ENCODE data around the gene BEX2.
"Not testable (repeated sequence)": the region's sequence is repeated elsewhere in the genome, so short reads cannot be mapped to it uniquely, and the experiment has no call there.

The BEX2 gene

DNA sequence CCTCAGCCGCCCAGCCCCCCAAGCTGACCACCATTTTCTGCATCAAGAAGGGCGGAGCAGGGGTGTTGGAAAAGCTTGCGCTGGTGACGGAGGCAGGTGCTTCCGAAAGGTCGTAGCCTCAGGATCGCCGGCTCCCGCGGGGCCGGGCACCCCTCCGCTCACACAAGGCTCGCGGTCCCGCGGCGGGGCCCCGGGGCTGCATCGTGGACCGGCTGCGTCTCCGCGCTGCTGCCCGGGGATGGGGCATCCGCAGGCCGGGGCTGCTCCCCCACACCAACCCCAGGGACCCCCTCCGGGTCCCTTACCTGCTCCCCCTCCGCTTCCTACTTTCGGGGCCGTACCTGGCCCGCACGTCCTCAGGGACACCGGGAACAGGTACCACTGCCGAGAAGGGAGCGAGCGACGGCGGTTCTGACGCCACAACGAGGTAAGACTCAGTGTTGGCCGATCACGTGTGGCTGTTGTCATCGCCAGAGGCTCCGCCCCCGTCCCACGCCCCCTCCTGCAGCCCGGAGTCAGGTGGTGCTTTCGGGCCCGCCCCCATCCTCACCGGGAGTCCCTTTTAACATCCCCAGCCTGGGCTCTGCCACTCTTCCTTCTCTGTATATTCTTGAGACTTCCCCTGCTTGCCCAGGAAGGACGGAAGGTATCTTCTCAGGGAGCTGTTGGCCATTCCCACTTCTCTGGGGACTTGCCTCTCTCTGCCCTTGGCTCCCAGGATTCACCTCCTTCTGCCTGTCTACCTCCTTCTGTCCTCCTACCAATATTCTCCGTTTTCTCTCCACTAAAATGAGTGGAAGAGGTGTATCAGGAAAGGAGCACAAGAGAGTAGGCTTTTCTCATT is at the start of gene BEX2:
Gene BEX2, minus strand, starts transcription at position 436 of the 844 bp plus-strand sequence. CDS start 1,014 bp downstream, outside the sequence.
- no peak for DNase-seq (ENCODE audit: low read depth)

DNA sequence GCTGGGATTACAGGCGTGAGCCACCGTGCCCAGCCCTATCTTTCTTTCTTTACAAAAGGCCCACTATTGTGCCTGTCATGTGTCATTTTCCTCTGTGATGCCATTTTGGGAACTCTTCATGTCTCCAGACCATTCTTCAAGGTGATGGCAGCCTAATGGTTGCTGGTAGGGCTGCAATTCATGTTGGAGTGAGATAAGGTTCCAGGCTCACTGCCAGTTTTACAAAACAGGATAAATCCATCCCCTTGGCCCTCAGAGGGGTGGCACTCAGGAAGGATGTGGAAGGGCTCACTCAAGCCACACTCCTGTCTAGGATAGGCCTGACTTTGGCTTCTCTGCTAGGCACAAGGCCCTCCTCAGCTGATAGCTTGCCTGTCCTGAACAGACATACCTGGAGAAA is 49.3 kb upstream of the BEX2 start:
- DNase-seq (ENCODE audit: low read depth): no peak

DNA sequence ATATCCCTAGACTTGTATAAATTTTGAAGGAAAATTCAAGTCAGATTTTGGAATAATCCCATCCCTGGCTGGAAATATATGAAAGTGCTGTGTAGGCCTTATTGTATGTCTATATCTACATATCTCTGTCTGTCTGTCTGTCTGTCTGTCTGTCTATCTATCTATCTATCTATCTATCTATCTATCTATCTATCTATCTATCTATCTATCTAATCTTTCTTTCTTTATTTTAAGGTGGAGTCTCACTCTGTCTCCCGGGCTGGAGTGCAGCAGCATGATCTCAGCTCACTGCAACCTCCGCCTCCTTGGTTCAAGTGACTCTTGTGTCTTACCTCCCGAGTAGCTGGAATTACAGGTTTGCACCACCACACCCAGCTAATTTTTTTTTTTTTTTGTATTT is 48.8 kb upstream of the BEX2 start:
- not testable (repeated sequence) for DNase-seq (ENCODE audit: low read depth)

DNA sequence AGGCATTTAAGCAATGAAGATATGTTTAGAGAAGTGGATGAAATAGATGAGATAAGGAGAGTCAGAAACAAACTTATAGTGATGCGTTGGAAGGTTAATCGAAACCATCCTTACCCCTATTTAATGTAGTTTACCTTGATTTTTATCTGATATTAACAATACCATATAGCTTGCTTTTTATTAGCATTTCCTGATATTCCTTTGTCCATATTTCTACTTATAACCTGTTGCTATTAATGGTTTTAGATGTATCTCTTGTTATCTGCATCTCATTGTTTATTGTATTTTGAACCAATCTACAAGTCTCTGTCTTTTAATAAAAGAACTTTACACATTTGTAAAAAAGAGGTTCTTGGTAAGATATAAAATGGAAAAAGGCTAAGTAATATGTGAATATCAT is 47.1 kb upstream of the BEX2 start:
- no peak for DNase-seq (ENCODE audit: low read depth)

DNA sequence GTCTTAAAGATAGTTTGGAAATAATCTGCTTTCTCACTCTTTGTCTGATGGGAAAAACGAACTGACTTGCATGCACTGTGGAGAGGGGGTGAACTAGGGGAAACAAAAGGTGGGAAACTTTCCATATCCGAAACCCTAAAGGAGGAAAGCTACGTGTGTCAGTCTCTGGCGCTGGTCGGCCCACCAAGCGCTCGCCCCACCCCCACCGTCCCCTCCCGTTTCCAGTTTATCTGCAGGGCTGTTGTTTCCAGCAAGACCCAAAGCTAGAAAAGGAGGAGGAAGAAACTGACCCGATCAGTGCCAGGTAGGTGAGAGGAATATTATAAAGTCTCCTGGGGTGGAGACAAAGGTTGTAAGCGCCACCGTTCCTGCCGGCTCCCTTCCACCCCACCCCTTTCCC is 46.1 kb upstream of the BEX2 start:
- DNase-seq (ENCODE audit: low read depth): no peak

GRCh38 chrX:103356130-103356798 is 45.5 kb upstream of the BEX2 start, which contains the start of gene TCEAL9:
TCEAL9 (plus strand) TSS chrX:103356506; CDS start chrX:103357685, 1,179 bp downstream.
- DNase-seq (ENCODE audit: low read depth): no peak

- no peak for DNase-seq (ENCODE audit: low read depth)
Measured at GRCh38 chrX:103347682-103348397, 37.0 kb upstream of the BEX2 start.

GRCh38 chrX:103344606-103345005 is 33.8 kb upstream of the BEX2 start:
- DNase-seq (ENCODE audit: low read depth): no peak

GRCh38 chrX:103343105-103343504 is 32.3 kb upstream of the BEX2 start:
- DNase-seq (ENCODE audit: low read depth): no peak

GRCh38 chrX:103338663-103339062 is 27.9 kb upstream of the BEX2 start:
- no peak for DNase-seq (ENCODE audit: low read depth)

GRCh38 chrX:103330681-103331288 is 20.0 kb upstream of the BEX2 start:
- DNase-seq (ENCODE audit: low read depth): no peak

- DNase-seq (ENCODE audit: low read depth): no peak
Measured at GRCh38 chrX:103329991-103330390, 19.2 kb upstream of the BEX2 start, which contains the start of gene TCEAL7. TCEAL7 (plus strand) TSS chrX:103330239; CDS start chrX:103331404, 1,165 bp downstream.

DNA sequence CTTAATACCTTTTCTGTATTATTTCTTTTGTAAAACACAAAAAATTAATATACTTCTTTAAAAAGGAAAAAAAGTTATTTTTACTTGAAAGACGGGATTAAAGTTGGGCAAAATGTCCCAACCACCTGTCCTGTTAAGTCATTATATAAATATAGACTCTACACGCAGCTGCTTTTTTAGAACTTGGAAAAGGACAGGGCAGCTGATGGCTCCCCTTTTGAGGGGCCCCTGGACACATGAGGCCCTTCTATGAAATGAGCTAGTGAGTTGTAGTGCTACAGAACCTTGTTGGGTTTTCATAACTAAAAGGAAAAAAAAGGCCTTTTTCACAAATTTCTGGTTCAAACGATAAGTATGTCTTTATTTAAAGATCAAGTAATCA is 600 bp upstream of the BEX2 start:
- no peak for DNase-seq (ENCODE audit: low read depth)

DNA sequence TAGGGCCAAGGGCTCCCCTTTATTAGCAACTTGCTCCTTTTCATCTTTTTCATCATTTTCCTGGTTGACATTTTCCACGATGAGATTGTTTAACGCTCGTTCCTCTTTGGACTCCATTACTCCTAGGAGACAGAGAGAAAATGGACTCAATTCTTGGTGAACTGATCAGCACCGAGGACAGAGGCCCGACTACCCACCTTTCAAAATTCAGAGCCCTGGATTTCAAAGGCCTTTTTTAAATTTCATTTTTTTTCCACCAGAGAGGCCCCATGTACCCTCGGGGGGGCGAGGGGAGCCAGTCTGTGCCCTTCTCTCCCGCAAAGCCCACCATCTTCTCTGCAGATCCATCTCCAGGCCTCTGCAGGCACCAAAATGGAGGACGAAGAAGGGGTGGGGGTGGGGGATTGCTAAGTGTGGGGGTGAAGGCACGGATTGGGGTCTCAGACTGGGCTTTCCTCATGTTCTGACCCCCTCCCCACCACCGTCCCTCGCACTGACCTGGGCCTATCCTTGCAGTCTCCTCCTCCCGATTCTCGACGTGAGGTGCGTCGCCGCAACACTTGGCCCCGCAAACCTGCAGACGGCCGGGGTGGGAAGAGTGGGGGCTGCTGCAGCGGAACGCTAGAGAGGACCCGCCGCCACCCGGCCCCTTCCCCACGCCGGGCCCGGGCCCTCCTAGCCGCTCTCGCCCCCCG is 783 bp downstream of the BEX2 start:
- DNase-seq (ENCODE audit: low read depth): no peak

DNA sequence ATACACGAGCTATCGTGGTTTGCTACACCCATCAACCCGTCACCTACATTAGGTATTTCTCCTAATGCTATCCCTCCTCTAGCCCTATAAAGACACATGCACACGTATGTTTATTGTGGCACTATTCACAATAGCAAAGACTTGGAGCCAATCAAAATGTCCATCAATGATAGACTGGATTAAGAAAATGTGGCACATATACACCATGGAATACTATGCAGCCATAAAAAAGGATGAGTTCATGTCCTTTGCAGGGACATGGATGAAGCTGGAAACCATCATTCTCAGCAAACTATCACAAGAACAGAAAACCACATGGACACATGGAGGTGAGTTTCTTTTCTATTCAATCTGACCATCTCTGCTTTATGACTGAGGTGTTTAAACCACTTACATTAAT is 5.1 kb downstream of the BEX2 start:
- not testable (repeated sequence) for DNase-seq (ENCODE audit: low read depth)

- DNase-seq (ENCODE audit: low read depth): no peak
Measured at GRCh38 chrX:103304705-103305104, 6.1 kb downstream of the BEX2 start.

DNA sequence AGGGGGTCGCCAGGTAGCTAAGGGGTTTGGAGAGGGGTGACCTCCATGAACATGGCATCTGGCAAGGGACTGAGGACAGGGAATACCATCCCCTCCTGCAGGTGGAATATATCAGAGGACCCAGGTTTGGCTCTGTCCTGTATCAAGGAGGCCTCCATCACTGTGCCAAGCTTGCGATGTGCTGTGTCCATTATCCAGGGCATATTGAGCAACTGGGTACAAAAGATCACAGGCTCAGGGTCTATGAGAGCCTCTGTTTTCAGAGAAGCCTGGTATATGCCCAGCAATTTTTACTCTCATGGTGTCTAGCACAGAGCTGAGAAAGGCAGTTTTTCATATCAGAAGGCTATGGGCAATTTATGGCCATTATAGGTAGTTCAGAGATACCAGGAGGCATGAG is 17.7 kb downstream of the BEX2 start:
- no peak for DNase-seq (ENCODE audit: low read depth)

- no peak for DNase-seq (ENCODE audit: low read depth)
Measured at GRCh38 chrX:103279624-103280023, 31.2 kb downstream of the BEX2 start.

DNA sequence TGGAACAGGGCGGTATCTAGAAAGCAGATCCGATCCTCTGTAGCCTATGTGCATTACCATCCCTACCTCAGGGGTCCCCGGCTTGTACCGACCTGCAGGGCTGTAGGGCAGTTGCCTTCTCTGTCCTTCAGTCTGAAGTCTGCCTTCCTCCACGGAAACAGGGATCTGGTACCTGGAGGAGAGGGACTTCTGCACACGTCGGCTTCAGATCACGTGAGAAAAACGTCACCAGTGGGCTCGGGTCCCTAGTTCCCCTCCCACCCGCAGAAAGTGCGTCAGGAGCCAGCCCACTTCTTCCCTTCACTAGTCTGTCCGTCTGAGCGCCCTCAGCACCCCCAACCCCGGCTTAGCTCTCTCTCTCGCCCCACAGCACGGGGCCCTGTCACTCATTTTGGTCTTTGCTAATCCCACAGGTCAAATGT is 34.2 kb downstream of the BEX2 start, which contains the start of gene TCEAL5:
Gene TCEAL5, minus strand, starts transcription at position 170 of the 422 bp plus-strand sequence. CDS start 2,187 bp downstream, outside the sequence.
- DNase-seq (ENCODE audit: low read depth): no peak

DNA sequence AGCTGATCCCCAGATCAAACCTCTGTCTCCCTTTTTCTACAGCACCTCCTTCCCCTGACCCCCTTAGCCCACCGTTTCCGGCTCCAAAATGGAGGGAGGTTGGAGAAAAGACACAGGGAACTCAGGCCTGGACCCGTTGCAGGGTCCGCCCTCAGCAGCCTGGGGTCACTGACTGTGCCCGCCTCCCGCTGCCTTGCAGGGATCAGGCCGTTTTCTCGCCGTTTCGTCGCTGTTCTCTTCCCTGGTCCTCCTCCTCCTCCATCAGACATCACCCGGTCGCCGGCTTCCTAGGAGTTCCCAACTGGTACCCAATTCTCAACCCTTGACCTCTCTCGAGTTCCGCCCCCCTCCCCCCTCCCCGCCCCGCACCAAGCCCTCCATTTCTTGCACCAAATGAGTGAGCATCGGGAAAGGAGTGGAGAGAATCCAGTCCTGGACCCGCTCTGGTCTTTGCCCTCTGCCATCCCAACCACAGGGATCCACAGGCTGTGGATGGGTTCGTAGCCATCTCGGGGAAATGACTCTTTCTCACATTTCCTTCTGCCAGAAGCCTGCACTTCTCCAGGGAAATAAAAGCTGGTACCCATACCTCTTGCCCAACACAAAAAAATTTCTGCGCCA is 34.7 kb downstream of the BEX2 start:
- DNase-seq (ENCODE audit: low read depth): no peak

DNA sequence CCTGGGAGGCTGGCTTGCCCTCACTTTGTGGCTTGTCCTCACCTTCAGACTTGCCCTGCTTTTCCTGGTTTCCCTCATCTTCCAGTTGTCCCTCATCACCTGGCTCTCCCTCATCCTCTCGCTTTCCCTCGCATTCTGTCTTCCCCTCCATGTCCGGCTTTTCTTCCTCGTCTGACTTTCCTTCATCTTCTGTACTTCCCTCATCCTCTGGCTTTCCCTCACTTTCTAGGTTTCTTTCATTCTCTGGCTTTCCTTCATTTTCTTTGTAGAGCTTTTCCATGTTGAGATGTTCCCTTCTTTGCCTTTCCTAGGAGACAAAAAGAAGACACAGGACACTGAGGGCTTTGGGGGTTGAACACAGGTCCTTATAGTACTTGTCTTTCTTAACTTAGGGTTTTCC is 36.5 kb downstream of the BEX2 start:
- no peak for DNase-seq (ENCODE audit: low read depth)

Data from HS-5 (cell line).